NCI-H524 (cell line): Measurements from ENCODE around the gene CHST13.

ENCODE experiments used
- DNase-seq, 2 experiments: peaks; one replicate each; lab custom pipeline; 2025; lab: John Stamatoyannopoulos, UW

CHST13 gene

GRCh38 chr3:126523745-126524428, at the start of gene CHST13:
Gene CHST13, plus strand, starts transcription at chr3:126524155. Its CDS starts 178 bp downstream, at chr3:126524333.
- peak; percentile 37 to 76 for DNase-seq

GRCh38 chr3:126474498-126475412, 49.2 kb upstream of the CHST13 start:
- DNase-seq = peak in 1 of 2 experiments; percentile 35

GRCh38 chr3:126475413-126476114, 48.4 kb upstream of the CHST13 start, which contains the start of gene ZXDC:
Gene ZXDC, minus strand, starts transcription at chr3:126475891. Its CDS starts 26 bp downstream, at chr3:126475865.
- DNase-seq = peak; percentile 87 to 95

- peak in 1 of 2 experiments; percentile 69 for DNase-seq
These were observed 47.5 kb upstream of the CHST13 start for GRCh38 chr3:126476166-126477060.

- DNase-seq = no peak
These were observed 46.9 kb upstream of the CHST13 start for GRCh38 chr3:126477061-126477380.

GRCh38 chr3:126478581-126479310, 45.2 kb upstream of the CHST13 start:
- no peak for DNase-seq

- no peak for DNase-seq
These were observed 44.3 kb upstream of the CHST13 start for GRCh38 chr3:126479642-126480041.

- DNase-seq = peak in 1 of 2 experiments; percentile 43
These were observed 43.7 kb upstream of the CHST13 start for GRCh38 chr3:126480206-126480605.

- DNase-seq = no peak
These were observed 43.1 kb upstream of the CHST13 start for GRCh38 chr3:126480861-126481260.

- peak; percentile 52 to 86 for DNase-seq
These were observed 42.0 kb upstream of the CHST13 start for GRCh38 chr3:126481808-126482502.

- DNase-seq = no peak
These were observed 41.3 kb upstream of the CHST13 start for GRCh38 chr3:126482503-126483255.

GRCh38 chr3:126483321-126483761, 40.6 kb upstream of the CHST13 start:
- no peak for DNase-seq

GRCh38 chr3:126484148-126484547, 39.8 kb upstream of the CHST13 start:
- no peak for DNase-seq

GRCh38 chr3:126484662-126485061, 39.3 kb upstream of the CHST13 start:
- DNase-seq = no peak

- peak in 1 of 2 experiments; percentile 35 for DNase-seq
These were observed 38.6 kb upstream of the CHST13 start for GRCh38 chr3:126485176-126485897.

- DNase-seq = no peak
These were observed 38.0 kb upstream of the CHST13 start for GRCh38 chr3:126485956-126486355.

- DNase-seq = peak; percentile 93 to 95
These were observed 37.6 kb upstream of the CHST13 start for GRCh38 chr3:126486360-126486847.

- DNase-seq = peak in 1 of 2 experiments; percentile 34
These were observed 36.7 kb upstream of the CHST13 start for GRCh38 chr3:126487151-126487771.
